DMS53 treated with DMSO at 0.1 percent for 48 hours (cell line): ENCODE data around the gene SIRT2.
"Not testable (repeated sequence)": the region's sequence is repeated elsewhere in the genome, so short reads cannot be mapped to it uniquely, and the experiment has no call there.

Experiments
- DNase-seq: peaks from one replicate; lab custom pipeline; 2025; ENCODE audit not compliant: unreplicated experiment; lab: John Stamatoyannopoulos, UW

The SIRT2 gene

GRCh38 chr19:38830039-38830733 is 69.2 kb downstream of the SIRT2 start:
- no peak for DNase-seq

- DNase-seq, result not testable (repeated sequence)
Measured at GRCh38 chr19:38829203-38829602, 70.2 kb downstream of the SIRT2 start.
